Breast epithelium (tissue), 3 donors: ENCODE results near the gene FAM3B.

Experiments
- POLR2A ChIP-seq: fragments of 450-650 bp; IDR thresholded peaks from one replicate; pipeline ENCODE4 v1.6.1; 2016; ENCODE audit warnings: antibody characterized with exemption, mild to moderate bottlenecking, moderate library complexity
- TF ChIP-seq, protein P1 (sequence below), 3 donors: fragments of 450-650 bp; IDR thresholded peaks; one replicate each; pipeline ENCODE4 v1.5.1; 2016 to 2017; ENCODE audit warnings: antibody characterized with exemption in 3 of 3, mild to moderate bottlenecking in 3 of 3, moderate library complexity in 3 of 3

DNA sequence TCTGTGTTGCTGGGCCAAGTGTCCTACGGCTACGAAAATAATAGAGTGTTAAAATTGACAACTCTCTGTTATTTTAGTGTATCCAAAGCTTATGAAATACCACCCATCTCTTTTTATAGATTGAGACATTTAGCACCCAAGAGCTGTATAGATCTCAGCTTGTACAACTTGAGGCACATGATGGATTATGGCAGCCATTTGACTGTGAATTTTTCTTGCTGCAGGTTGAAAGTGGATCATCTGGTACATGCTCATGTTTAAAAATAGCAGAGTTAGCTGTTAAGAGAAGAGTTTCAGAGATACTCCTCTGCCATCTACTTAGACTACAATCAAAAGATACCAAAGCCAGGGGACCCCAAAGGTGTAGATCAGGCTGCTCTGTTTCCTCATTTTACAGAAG, 49.3 kb upstream of the FAM3B start:
- TF ChIP-seq, protein P1, sequence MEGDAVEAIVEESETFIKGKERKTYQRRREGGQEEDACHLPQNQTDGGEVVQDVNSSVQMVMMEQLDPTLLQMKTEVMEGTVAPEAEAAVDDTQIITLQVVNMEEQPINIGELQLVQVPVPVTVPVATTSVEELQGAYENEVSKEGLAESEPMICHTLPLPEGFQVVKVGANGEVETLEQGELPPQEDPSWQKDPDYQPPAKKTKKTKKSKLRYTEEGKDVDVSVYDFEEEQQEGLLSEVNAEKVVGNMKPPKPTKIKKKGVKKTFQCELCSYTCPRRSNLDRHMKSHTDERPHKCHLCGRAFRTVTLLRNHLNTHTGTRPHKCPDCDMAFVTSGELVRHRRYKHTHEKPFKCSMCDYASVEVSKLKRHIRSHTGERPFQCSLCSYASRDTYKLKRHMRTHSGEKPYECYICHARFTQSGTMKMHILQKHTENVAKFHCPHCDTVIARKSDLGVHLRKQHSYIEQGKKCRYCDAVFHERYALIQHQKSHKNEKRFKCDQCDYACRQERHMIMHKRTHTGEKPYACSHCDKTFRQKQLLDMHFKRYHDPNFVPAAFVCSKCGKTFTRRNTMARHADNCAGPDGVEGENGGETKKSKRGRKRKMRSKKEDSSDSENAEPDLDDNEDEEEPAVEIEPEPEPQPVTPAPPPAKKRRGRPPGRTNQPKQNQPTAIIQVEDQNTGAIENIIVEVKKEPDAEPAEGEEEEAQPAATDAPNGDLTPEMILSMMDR (IDR thresholded peaks at IDR 0.05), result no peak
- TF ChIP-seq POLR2A, result no peak
